ENCODE measurements around the gene DHRS2.
"Not testable (repeated sequence)": the region's sequence is repeated elsewhere in the genome, so short reads cannot be mapped to it uniquely, and the experiment has no call there.

DHRS2 gene

GRCh38 chr14:23636317-23637211 lies at the start of gene DHRS2:
Gene DHRS2, plus strand, starts transcription at chr14:23636364. Its CDS starts 2,501 bp downstream, at chr14:23638865.
- DNase-seq (ENCODE audit: low spot score): no peak

- DNase-seq (ENCODE audit: low spot score): peak; percentile 90
Observed at GRCh38 chr14:23588884-23589598, 47.1 kb upstream of the DHRS2 start.

- DNase-seq (ENCODE audit: low spot score): no peak
Observed at GRCh38 chr14:23589606-23590005, 46.6 kb upstream of the DHRS2 start.

- no peak for DNase-seq (ENCODE audit: low spot score)
Observed at GRCh38 chr14:23590198-23590597, 46.0 kb upstream of the DHRS2 start.

- not testable (repeated sequence) for DNase-seq (ENCODE audit: low spot score)
Observed at GRCh38 chr14:23594191-23594590, 42.0 kb upstream of the DHRS2 start.

- DNase-seq (ENCODE audit: low spot score): no peak
Observed at GRCh38 chr14:23600322-23600707, 35.8 kb upstream of the DHRS2 start.

- DNase-seq (ENCODE audit: low spot score): no peak
Observed at GRCh38 chr14:23600806-23601205, 35.4 kb upstream of the DHRS2 start.

- no peak for DNase-seq (ENCODE audit: low spot score)
Observed at GRCh38 chr14:23601424-23601823, 34.7 kb upstream of the DHRS2 start.

GRCh38 chr14:23601845-23602180 lies 34.4 kb upstream of the DHRS2 start:
- DNase-seq (ENCODE audit: low spot score): no peak

- DNase-seq (ENCODE audit: low spot score): no peak
Observed at GRCh38 chr14:23602181-23603095, 33.7 kb upstream of the DHRS2 start.

- no peak for DNase-seq (ENCODE audit: low spot score)
Observed at GRCh38 chr14:23603103-23603502, 33.1 kb upstream of the DHRS2 start.

GRCh38 chr14:23604148-23604547 lies 32.0 kb upstream of the DHRS2 start:
- no peak for DNase-seq (ENCODE audit: low spot score)

GRCh38 chr14:23604675-23605170 lies 31.4 kb upstream of the DHRS2 start:
- no peak for DNase-seq (ENCODE audit: low spot score)

GRCh38 chr14:23605931-23606585 lies 30.1 kb upstream of the DHRS2 start:
- no peak for DNase-seq (ENCODE audit: low spot score)

- no peak for DNase-seq (ENCODE audit: low spot score)
Observed at GRCh38 chr14:23608454-23608853, 27.7 kb upstream of the DHRS2 start.

GRCh38 chr14:23609001-23609400 lies 27.2 kb upstream of the DHRS2 start:
- DNase-seq (ENCODE audit: low spot score): no peak

GRCh38 chr14:23609411-23610089 lies 26.6 kb upstream of the DHRS2 start:
- DNase-seq (ENCODE audit: low spot score): not testable (repeated sequence)

GRCh38 chr14:23610090-23610814 lies 25.9 kb upstream of the DHRS2 start:
- DNase-seq (ENCODE audit: low spot score): no peak

- no peak for DNase-seq (ENCODE audit: low spot score)
Observed at GRCh38 chr14:23610815-23611289, 25.3 kb upstream of the DHRS2 start.

- DNase-seq (ENCODE audit: low spot score): no peak
Observed at GRCh38 chr14:23612354-23612732, 23.8 kb upstream of the DHRS2 start.

All from left forelimb (tissue), 1 donor.